HEK293 (cell line): ENCODE measurements around the gene CCDC85C.
A peak's percentile ranks its signal among the peaks of the same experiment; 100 is the strongest.

Source experiments
- HOXD13 ChIP-seq: sonication (generic); formaldehyde crosslinking; IDR thresholded peaks from 2 replicates; pipeline ENCODE4 v1.8.0; 2022; ENCODE audit warnings: missing genetic modification reagents, borderline replicate concordance
- KLF1 ChIP-seq: fragments of 450-650 bp; formaldehyde crosslinking; IDR thresholded peaks from 2 replicates; pipeline ENCODE4 v1.5.1; 2016; ENCODE audit warnings: missing biosample characterization, missing genetic modification characterization
- KLF16 ChIP-seq: fragments of 450-650 bp; formaldehyde crosslinking; IDR thresholded peaks from 2 replicates; pipeline ENCODE4 v1.5.1; 2017; ENCODE audit warnings: missing biosample characterization, missing genetic modification characterization
- OSR2 ChIP-seq: fragments of 450-650 bp; formaldehyde crosslinking; IDR thresholded peaks from 2 replicates; pipeline ENCODE4 v1.5.1; 2016; ENCODE audit warnings: missing biosample characterization, missing genetic modification characterization
- SP7 ChIP-seq: fragments of 450-650 bp; formaldehyde crosslinking; IDR thresholded peaks from 2 replicates; pipeline ENCODE4 v1.5.1; 2016; ENCODE audit warnings: missing biosample characterization, missing genetic modification characterization
- ZNF112 ChIP-seq: fragments of 450-650 bp; formaldehyde crosslinking; IDR thresholded peaks from 2 replicates; pipeline ENCODE4 v1.5.0; 2017; ENCODE audit warnings: missing biosample characterization, missing genetic modification characterization
- ZNF146 ChIP-seq: fragments of 450-650 bp; formaldehyde crosslinking; IDR thresholded peaks from 2 replicates; pipeline ENCODE4 v1.5.1; 2016; ENCODE audit warnings: missing biosample characterization, missing genetic modification characterization
- ZNF174 ChIP-seq: fragments of 450-650 bp; formaldehyde crosslinking; IDR thresholded peaks from 2 replicates; pipeline ENCODE4 v1.5.0; 2017; ENCODE audit warnings: missing biosample characterization, mild to moderate bottlenecking, missing genetic modification characterization
- ZNF19 ChIP-seq: fragments of 450-650 bp; formaldehyde crosslinking; IDR thresholded peaks from 2 replicates; pipeline ENCODE4; 2016; ENCODE audit warnings: missing biosample characterization, missing genetic modification characterization, low read depth
- ZNF350 ChIP-seq: fragments of 450-650 bp; formaldehyde crosslinking; IDR thresholded peaks from 2 replicates; pipeline ENCODE4 v1.5.0; 2017; ENCODE audit warnings: missing biosample characterization, mild to moderate bottlenecking, missing genetic modification characterization
- ZNF596 ChIP-seq: fragments of 450-650 bp; IDR thresholded peaks from 2 replicates; pipeline ENCODE4 v1.5.0; 2018; ENCODE audit warnings: missing biosample characterization, mild to moderate bottlenecking, missing genetic modification characterization, moderate library complexity
- ZNF670 ChIP-seq: fragments of 450-650 bp; formaldehyde crosslinking; IDR thresholded peaks from 2 replicates; pipeline ENCODE4 v1.5.1; 2016; ENCODE audit warnings: missing biosample characterization, missing genetic modification characterization, low read depth
- ZSCAN16 ChIP-seq: fragments of 450-650 bp; formaldehyde crosslinking; IDR thresholded peaks from 2 replicates; pipeline ENCODE4 v1.5.1; 2016; ENCODE audit warnings: missing biosample characterization, missing genetic modification characterization
- ZSCAN30 ChIP-seq: fragments of 450-650 bp; IDR thresholded peaks from 2 replicates; pipeline ENCODE4 v1.5.1; 2018; ENCODE audit warnings: missing biosample characterization, mild to moderate bottlenecking, missing genetic modification characterization, moderate library complexity
- TF ChIP-seq, protein P1 (sequence below): fragments of 450-650 bp; formaldehyde crosslinking; IDR thresholded peaks from 2 replicates; pipeline ENCODE4 v1.5.0; 2017; ENCODE audit warnings: missing biosample characterization, missing genetic modification characterization, borderline replicate concordance
- TF ChIP-seq, protein P2 (sequence below): fragments of 450-650 bp; formaldehyde crosslinking; IDR thresholded peaks from 2 replicates; pipeline ENCODE4 v1.5.1; 2016; ENCODE audit warnings: missing biosample characterization, missing genetic modification characterization, borderline replicate concordance
- TF ChIP-seq, protein P3 (sequence below): fragments of 450-650 bp; formaldehyde crosslinking; IDR thresholded peaks from 2 replicates; pipeline ENCODE4 v1.5.1; 2016; ENCODE audit warnings: missing biosample characterization, missing genetic modification characterization
- TF ChIP-seq, protein P4 (sequence below): fragments of 450-650 bp; formaldehyde crosslinking; IDR thresholded peaks from 2 replicates; pipeline ENCODE4 v1.5.1; 2016; ENCODE audit warnings: missing biosample characterization, missing genetic modification characterization, borderline replicate concordance
- TF ChIP-seq, protein P5 (sequence below): fragments of 450-650 bp; formaldehyde crosslinking; IDR thresholded peaks from 2 replicates; pipeline ENCODE4 v1.5.1; 2016; ENCODE audit warnings: missing biosample characterization, missing genetic modification characterization
- TF ChIP-seq, protein P6 (sequence below): fragments of 450-650 bp; formaldehyde crosslinking; conservative IDR thresholded peaks from 2 replicates; pipeline ENCODE4 v1.5.1; 2016; ENCODE audit warnings: low read depth, missing biosample characterization, missing genetic modification characterization
- TF ChIP-seq, protein P7 (sequence below): fragments of 450-650 bp; formaldehyde crosslinking; IDR thresholded peaks from 2 replicates; pipeline ENCODE4 v1.5.1; 2016; ENCODE audit warnings: missing biosample characterization, missing genetic modification characterization
- TF ChIP-seq, protein P8 (sequence below): fragments of 450-650 bp; formaldehyde crosslinking; IDR thresholded peaks from 2 replicates; pipeline ENCODE4 v1.5.1; 2017; ENCODE audit warnings: missing biosample characterization, missing genetic modification characterization

Gene CCDC85C

DNA sequence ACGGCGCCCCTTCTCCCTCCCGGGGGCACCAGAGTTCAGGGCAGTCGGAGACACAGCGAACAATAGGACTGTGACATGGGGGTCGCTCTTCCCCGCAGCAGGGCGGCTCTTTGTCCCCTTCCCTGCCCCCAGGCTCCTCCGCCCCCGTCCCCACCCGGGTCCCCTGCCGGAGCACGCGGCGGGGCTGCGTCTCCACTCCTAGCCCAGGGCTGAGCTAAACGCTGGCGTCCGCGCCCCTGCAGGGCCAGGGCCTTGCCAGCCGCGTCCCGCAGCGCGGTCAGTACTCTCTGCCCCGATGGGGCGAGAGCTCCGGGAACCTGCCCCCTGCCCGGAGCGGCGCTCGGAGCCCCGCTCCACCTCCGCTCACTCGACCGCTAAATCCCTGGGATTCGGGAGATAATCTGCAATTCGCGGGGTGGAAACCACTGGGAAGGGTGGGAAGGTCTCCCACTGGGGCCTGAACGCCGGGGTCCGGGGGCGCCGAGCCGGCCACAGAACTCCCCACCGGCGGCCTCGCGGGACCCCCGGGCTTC is 825 bp upstream of the CCDC85C start (continued):
- TF ChIP-seq ZNF112 (tag by site-specific recombination), result no peak
- TF ChIP-seq, protein P1, sequence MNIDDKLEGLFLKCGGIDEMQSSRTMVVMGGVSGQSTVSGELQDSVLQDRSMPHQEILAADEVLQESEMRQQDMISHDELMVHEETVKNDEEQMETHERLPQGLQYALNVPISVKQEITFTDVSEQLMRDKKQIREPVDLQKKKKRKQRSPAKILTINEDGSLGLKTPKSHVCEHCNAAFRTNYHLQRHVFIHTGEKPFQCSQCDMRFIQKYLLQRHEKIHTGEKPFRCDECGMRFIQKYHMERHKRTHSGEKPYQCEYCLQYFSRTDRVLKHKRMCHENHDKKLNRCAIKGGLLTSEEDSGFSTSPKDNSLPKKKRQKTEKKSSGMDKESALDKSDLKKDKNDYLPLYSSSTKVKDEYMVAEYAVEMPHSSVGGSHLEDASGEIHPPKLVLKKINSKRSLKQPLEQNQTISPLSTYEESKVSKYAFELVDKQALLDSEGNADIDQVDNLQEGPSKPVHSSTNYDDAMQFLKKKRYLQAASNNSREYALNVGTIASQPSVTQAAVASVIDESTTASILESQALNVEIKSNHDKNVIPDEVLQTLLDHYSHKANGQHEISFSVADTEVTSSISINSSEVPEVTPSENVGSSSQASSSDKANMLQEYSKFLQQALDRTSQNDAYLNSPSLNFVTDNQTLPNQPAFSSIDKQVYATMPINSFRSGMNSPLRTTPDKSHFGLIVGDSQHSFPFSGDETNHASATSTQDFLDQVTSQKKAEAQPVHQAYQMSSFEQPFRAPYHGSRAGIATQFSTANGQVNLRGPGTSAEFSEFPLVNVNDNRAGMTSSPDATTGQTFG, result no peak
- no peak for TF ChIP-seq HOXD13 (CRISPR knock-in tag)
- TF ChIP-seq KLF1 (tag by site-specific recombination), result peak; percentile 56; the same call in 1 of the 2 replicates
- no peak for TF ChIP-seq ZNF19
- TF ChIP-seq ZSCAN30 (tag by site-specific recombination), result no peak
- TF ChIP-seq, protein P2, sequence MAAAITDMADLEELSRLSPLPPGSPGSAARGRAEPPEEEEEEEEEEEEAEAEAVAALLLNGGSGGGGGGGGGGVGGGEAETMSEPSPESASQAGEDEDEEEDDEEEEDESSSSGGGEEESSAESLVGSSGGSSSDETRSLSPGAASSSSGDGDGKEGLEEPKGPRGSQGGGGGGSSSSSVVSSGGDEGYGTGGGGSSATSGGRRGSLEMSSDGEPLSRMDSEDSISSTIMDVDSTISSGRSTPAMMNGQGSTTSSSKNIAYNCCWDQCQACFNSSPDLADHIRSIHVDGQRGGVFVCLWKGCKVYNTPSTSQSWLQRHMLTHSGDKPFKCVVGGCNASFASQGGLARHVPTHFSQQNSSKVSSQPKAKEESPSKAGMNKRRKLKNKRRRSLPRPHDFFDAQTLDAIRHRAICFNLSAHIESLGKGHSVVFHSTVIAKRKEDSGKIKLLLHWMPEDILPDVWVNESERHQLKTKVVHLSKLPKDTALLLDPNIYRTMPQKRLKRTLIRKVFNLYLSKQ, result no peak
- TF ChIP-seq, protein P3, sequence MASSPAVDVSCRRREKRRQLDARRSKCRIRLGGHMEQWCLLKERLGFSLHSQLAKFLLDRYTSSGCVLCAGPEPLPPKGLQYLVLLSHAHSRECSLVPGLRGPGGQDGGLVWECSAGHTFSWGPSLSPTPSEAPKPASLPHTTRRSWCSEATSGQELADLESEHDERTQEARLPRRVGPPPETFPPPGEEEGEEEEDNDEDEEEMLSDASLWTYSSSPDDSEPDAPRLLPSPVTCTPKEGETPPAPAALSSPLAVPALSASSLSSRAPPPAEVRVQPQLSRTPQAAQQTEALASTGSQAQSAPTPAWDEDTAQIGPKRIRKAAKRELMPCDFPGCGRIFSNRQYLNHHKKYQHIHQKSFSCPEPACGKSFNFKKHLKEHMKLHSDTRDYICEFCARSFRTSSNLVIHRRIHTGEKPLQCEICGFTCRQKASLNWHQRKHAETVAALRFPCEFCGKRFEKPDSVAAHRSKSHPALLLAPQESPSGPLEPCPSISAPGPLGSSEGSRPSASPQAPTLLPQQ, result no peak
- no peak for TF ChIP-seq ZSCAN16 (tag by site-specific recombination)
- TF ChIP-seq, protein P4, sequence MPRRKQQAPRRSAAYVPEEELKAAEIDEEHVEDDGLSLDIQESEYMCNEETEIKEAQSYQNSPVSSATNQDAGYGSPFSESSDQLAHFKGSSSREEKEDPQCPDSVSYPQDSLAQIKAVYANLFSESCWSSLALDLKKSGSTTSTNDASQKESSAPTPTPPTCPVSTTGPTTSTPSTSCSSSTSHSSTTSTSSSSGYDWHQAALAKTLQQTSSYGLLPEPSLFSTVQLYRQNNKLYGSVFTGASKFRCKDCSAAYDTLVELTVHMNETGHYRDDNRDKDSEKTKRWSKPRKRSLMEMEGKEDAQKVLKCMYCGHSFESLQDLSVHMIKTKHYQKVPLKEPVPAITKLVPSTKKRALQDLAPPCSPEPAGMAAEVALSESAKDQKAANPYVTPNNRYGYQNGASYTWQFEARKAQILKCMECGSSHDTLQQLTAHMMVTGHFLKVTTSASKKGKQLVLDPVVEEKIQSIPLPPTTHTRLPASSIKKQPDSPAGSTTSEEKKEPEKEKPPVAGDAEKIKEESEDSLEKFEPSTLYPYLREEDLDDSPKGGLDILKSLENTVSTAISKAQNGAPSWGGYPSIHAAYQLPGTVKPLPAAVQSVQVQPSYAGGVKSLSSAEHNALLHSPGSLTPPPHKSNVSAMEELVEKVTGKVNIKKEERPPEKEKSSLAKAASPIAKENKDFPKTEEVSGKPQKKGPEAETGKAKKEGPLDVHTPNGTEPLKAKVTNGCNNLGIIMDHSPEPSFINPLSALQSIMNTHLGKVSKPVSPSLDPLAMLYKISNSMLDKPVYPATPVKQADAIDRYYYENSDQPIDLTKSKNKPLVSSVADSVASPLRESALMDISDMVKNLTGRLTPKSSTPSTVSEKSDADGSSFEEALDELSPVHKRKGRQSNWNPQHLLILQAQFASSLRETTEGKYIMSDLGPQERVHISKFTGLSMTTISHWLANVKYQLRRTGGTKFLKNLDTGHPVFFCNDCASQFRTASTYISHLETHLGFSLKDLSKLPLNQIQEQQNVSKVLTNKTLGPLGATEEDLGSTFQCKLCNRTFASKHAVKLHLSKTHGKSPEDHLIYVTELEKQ, result no peak
- no peak for TF ChIP-seq ZNF350 (tag by site-specific recombination)
- no peak for TF ChIP-seq ZNF146 (tag by site-specific recombination)
- no peak for TF ChIP-seq OSR2
- TF ChIP-seq, protein P5, sequence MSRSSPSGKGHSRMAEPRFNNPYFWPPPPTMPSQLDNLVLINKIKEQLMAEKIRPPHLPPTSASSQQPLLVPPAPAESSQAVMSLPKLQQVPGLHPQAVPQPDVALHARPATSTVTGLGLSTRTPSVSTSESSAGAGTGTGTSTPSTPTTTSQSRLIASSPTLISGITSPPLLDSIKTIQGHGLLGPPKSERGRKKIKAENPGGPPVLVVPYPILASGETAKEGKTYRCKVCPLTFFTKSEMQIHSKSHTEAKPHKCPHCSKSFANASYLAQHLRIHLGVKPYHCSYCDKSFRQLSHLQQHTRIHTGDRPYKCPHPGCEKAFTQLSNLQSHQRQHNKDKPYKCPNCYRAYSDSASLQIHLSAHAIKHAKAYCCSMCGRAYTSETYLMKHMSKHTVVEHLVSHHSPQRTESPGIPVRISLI (tag by site-specific recombination), result no peak
- no peak for TF ChIP-seq ZNF174 (tag by site-specific recombination)
- peak; percentile 23; the same call in 1 of the 2 replicates for TF ChIP-seq KLF16 (tag by site-specific recombination)
- TF ChIP-seq ZNF596 (tag by site-specific recombination), result no peak
- TF ChIP-seq, protein P6, sequence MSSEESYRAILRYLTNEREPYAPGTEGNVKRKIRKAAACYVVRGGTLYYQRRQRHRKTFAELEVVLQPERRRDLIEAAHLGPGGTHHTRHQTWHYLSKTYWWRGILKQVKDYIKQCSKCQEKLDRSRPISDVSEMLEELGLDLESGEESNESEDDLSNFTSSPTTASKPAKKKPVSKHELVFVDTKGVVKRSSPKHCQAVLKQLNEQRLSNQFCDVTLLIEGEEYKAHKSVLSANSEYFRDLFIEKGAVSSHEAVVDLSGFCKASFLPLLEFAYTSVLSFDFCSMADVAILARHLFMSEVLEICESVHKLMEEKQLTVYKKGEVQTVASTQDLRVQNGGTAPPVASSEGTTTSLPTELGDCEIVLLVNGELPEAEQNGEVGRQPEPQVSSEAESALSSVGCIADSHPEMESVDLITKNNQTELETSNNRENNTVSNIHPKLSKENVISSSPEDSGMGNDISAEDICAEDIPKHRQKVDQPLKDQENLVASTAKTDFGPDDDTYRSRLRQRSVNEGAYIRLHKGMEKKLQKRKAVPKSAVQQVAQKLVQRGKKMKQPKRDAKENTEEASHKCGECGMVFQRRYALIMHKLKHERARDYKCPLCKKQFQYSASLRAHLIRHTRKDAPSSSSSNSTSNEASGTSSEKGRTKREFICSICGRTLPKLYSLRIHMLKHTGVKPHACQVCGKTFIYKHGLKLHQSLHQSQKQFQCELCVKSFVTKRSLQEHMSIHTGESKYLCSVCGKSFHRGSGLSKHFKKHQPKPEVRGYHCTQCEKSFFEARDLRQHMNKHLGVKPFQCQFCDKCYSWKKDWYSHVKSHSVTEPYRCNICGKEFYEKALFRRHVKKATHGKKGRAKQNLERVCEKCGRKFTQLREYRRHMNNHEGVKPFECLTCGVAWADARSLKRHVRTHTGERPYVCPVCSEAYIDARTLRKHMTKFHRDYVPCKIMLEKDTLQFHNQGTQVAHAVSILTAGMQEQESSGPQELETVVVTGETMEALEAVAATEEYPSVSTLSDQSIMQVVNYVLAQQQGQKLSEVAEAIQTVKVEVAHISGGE (tag by site-specific recombination), result 0 out of 2 replicates have a peak, but pooled peaks have one; percentile 24
- no peak for TF ChIP-seq ZNF670 (tag by site-specific recombination)
- no peak for TF ChIP-seq SP7 (tag by site-specific recombination)
- TF ChIP-seq, protein P7, sequence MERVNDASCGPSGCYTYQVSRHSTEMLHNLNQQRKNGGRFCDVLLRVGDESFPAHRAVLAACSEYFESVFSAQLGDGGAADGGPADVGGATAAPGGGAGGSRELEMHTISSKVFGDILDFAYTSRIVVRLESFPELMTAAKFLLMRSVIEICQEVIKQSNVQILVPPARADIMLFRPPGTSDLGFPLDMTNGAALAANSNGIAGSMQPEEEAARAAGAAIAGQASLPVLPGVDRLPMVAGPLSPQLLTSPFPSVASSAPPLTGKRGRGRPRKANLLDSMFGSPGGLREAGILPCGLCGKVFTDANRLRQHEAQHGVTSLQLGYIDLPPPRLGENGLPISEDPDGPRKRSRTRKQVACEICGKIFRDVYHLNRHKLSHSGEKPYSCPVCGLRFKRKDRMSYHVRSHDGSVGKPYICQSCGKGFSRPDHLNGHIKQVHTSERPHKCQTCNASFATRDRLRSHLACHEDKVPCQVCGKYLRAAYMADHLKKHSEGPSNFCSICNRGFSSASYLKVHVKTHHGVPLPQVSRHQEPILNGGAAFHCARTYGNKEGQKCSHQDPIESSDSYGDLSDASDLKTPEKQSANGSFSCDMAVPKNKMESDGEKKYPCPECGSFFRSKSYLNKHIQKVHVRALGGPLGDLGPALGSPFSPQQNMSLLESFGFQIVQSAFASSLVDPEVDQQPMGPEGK (tag by site-specific recombination), result peak; percentile 87
- TF ChIP-seq, protein P8, sequence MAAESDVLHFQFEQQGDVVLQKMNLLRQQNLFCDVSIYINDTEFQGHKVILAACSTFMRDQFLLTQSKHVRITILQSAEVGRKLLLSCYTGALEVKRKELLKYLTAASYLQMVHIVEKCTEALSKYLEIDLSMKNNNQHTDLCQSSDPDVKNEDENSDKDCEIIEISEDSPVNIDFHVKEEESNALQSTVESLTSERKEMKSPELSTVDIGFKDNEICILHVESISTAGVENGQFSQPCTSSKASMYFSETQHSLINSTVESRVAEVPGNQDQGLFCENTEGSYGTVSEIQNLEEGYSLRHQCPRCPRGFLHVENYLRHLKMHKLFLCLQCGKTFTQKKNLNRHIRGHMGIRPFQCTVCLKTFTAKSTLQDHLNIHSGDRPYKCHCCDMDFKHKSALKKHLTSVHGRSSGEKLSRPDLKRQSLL (tag by site-specific recombination), result no peak
